Spleen (tissue), 13 donors: Measurements from ENCODE around the gene KY. TPM values are rescaled to one million over a fixed set of nuclear protein-coding genes. Genes with fewer than 3 reads are reported as not detected.

Source experiments
- DNase-seq: peaks from one replicate; pipeline ENCODE4 v3.0.0-alpha.2; 2020
- H3K27ac ChIP-seq, 8 donors: fragments of 200-600 bp; sonication (generic) in 7 of 8; 1 replicate in 4 of 8; 2 replicates in 4 of 8; pipeline versions ENCODE4 v1.5.0 to v1.8.0; 2016 to 2021; ENCODE audit warnings: inconsistent platforms in 4 of 8, mild to moderate bottlenecking in 4 of 8, moderate library complexity in 1 of 8
- H3K27me3 ChIP-seq, 7 donors: fragments of 200-600 bp; sonication (generic) in 6 of 7; replicated peaks in 1 of 7; 1 replicate in 4 of 7; 2 replicates in 3 of 7; pipeline versions ENCODE4 v1.5.0 to v1.8.0; 2016 to 2021; ENCODE audit warnings: inconsistent platforms in 3 of 7, mild to moderate bottlenecking in 1 of 7
- H3K36me3 ChIP-seq, 6 donors: fragments of 200-600 bp; sonication (generic) in 5 of 6; 1 replicate in 4 of 6; 2 replicates in 2 of 6; pipeline versions ENCODE4 v1.5.0 to v1.8.0; 2016 to 2021; ENCODE audit warnings: inconsistent platforms in 2 of 6
- H3K4me1 ChIP-seq, 6 donors: fragments of 200-600 bp; sonication (generic) in 5 of 6; 1 replicate in 3 of 6; 2 replicates in 3 of 6; pipeline versions ENCODE4 v1.5.0 to v1.8.0; 2016 to 2021; ENCODE audit warnings: inconsistent platforms in 3 of 6
- H3K4me3 ChIP-seq, 8 donors: fragments of 200-600 bp; sonication (generic) in 7 of 8; 1 replicate in 4 of 8; 2 replicates in 4 of 8; pipeline versions ENCODE4 v1.5.0 to v1.8.0; 2016 to 2021; ENCODE audit warnings: inconsistent platforms in 4 of 8, mild to moderate bottlenecking in 4 of 8, moderate library complexity in 2 of 8
- H3K9me3 ChIP-seq, 8 donors: fragments of 200-600 bp; sonication (generic) in 7 of 8; 1 replicate in 4 of 8; 2 replicates in 4 of 8; pipeline versions ENCODE4 v1.5.0 to v1.8.0; 2016 to 2021; ENCODE audit warnings: inconsistent platforms in 4 of 8
- POLR2A ChIP-seq, 3 donors: fragments of 450-650 bp; IDR thresholded peaks; one replicate each; pipeline ENCODE4 v1.5.1; 2017; ENCODE audit warnings: antibody characterized with exemption in 3 of 3, mild to moderate bottlenecking in 1 of 3
- POLR2AphosphoS5 ChIP-seq, 3 donors: sonication (generic); formaldehyde crosslinking; IDR thresholded peaks; one replicate each; pipeline ENCODE4 v1.5.1; 2017; ENCODE audit warnings: antibody characterized with exemption in 3 of 3
- WGBS, 5 donors: extraction: QIAGEN DNeasy Blood & Tissue Kit in 3 of 5; methylation state at CpG; one replicate each; pipeline versions ENCODE4 v1.1.5 to v1.1.7; 2013 to 2018; 5-methylcytosine and 5-hydroxymethylcytosine counted together
- intact Hi-C: fragments of 100-400 bp; cut with DNase I; formaldehyde crosslinking; loops from one replicate; pipeline ENCODE4 v1.15.0; 2023; ENCODE audit warnings: low total_unique reads
- long read RNA-seq, 2 donors: transcript quantifications; one replicate each; lab custom pipeline, GENCODE V29; 2026
- polyA plus RNA-seq, 3 donors: library from polyadenylated mRNA; stranded (reverse); fragments of 200-250 nt; gene quantifications; one replicate each; pipeline ENCODE4 v1.2.1, GENCODE V29; 2013
- total RNA-seq, 7 donors: library from RNA; depleted of rRNA in 3 of 7; stranded (reverse); fragments of >200 nt in 3 of 7; fragmentation: NEBNext Ultra II Directional in 4 of 7; extraction: Animal tissue kit (Norgen Biotek cat#: 25700) in 4 of 7; gene quantifications; one replicate each; pipeline versions ENCODE4 v1.1.0 to v1.2.1, GENCODE V29; 2016 to 2021
- TF ChIP-seq, protein P1 (sequence below), 11 experiments: fragments of 200-600 bp in 7 of 11; fragments of 450-650 bp in 4 of 11; sonication (generic) in 4 of 11; IDR thresholded peaks in 8 of 11; conservative IDR thresholded peaks in 3 of 11; 1 replicate in 7 of 11; 2 replicates in 4 of 11; pipeline versions ENCODE4 v1.4.0 to v1.8.0; 2016 to 2021; ENCODE audit warnings: antibody characterized with exemption in 11 of 11, inconsistent platforms in 4 of 11, mild to moderate bottlenecking in 1 of 11
- donor health status: healthy with polysubstance abuse.
- donor health status: DM: no; HTN: no; CAD: no; lungs with moderate emphysema.
- donor health status: DM: no; HTN: no; CAD: no.
- donor health status: Bipolar disorder and iron deficiency.
- donor health status: healthy.
- donor health status: DM: no; HTN: no; CAD: no.
- donor health status: DM: yes; HTN: yes; CAD: no.

The KY gene, protein sequence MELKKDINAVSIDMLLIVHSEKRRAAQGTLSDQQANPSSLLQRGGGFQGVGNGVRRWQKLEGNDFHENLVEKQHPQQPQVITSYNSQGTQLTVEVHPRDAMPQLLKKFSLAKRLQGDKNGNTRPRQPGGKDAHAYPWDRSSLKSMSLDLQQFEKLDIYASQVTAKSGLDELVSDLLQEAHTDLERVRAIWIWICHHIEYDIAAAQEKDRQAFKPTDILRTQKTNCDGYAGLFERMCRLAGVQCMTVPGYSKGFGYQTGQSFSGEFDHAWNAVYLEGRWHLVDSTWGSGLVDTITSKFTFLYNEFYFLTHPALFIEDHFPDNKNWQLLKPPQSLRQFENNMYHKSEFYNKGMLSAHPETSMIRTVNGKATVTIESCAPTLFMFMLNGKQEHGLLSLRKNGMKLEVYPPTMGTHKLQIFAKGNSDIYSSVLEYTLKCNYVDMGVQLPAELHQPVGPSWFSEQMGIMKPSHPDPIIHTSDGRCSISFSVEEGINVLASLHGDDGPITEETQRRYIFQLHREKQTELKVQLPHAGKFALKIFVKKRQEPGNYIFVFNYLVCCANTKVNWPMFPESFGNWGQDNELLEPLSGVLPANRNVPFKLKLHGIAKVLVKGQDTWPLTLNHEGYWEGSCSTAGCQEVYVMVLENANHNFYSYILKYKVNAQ
- total RNA-seq (under 1 TPM in 1 of 7 donors, not detected in 6; 0.17 TPM), polyA plus RNA-seq (not detected)
- long read RNA-seq, donor 1 = 0 reads
- long read RNA-seq, donor 2 = 0 reads

GRCh38 chr3:134650431-134651346 lies at the start of gene KY:
TSS of gene KY (minus strand) at chr3:134651022. CDS start at chr3:134650960, 62 bp downstream.
- TF ChIP-seq, protein P1, sequence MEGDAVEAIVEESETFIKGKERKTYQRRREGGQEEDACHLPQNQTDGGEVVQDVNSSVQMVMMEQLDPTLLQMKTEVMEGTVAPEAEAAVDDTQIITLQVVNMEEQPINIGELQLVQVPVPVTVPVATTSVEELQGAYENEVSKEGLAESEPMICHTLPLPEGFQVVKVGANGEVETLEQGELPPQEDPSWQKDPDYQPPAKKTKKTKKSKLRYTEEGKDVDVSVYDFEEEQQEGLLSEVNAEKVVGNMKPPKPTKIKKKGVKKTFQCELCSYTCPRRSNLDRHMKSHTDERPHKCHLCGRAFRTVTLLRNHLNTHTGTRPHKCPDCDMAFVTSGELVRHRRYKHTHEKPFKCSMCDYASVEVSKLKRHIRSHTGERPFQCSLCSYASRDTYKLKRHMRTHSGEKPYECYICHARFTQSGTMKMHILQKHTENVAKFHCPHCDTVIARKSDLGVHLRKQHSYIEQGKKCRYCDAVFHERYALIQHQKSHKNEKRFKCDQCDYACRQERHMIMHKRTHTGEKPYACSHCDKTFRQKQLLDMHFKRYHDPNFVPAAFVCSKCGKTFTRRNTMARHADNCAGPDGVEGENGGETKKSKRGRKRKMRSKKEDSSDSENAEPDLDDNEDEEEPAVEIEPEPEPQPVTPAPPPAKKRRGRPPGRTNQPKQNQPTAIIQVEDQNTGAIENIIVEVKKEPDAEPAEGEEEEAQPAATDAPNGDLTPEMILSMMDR (IDR thresholded peaks at IDR 0.05 in 8 of 11, conservative IDR thresholded peaks at IDR 0.05 in 3 of 11) = no peak
- peak in 1 of 3 donors; percentile 36 for TF ChIP-seq POLR2AphosphoS5 (IDR thresholded peaks at IDR 0.05)
- no peak for TF ChIP-seq POLR2A (IDR thresholded peaks at IDR 0.05)
- H3K4me3 ChIP-seq = peak within 1 kb of the TSS; percentile 22 to 63 (median 33)
- no peaks in the 10 kb centered on the region for H3K9me3 ChIP-seq
- H3K36me3 ChIP-seq = no peaks in the 10 kb centered on the region
- no peak for DNase-seq
- intact Hi-C loops = no loop called here
- 5 to 12% (median 7%) methylated on average over 35 to 77 of the region's 77 CpGs for WGBS, 5 donors
- no peak within 1 kb of the TSS for H3K27ac ChIP-seq
- H3K4me1 ChIP-seq = peaks cover 0 to 19% (median 13%) of the 10 kb centered on the region in 6 donors
- H3K27me3 ChIP-seq = peaks cover 0 to 48% (median 12%) of the 10 kb centered on the region in 7 donors

DNA sequence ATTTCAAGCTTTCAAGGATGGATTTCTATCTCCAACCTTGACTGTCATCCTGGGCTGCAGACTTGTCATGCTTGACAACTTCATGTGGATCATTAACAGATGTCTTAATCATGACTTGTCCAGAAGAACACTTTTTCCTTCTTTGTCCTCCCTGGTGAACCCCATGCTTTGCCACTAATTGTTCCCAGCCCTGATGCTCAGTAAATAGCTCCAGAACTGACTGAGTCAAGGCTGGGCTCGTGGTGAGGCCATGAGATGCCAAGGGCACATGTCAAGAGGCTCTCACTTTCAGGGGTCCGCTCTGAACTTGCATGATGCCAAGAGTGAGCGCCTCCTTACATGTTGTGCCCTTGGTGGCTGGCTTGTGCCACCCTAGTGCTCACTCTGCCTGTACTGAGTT lies 48.9 kb upstream of the KY start:
- 54 to 80% (median 74%) methylated on average over 3 of the region's 3 CpGs for WGBS, 5 donors
- Histone ChIP-seq H3K4me1 (no peaks in the 10 kb centered on the region), H3K36me3 (no peaks in the 10 kb centered on the region), H3K4me3 (no peak overlapping the region), H3K27ac (no peak overlapping the region), H3K27me3 (no peaks in the 10 kb centered on the region), H3K9me3 (no peaks in the 10 kb centered on the region)
- no peak for DNase-seq
- intact Hi-C loops = no loop called here
- TF ChIP-seq POLR2AphosphoS5 (IDR thresholded peaks at IDR 0.05) = no peak
- TF ChIP-seq, protein P1 (IDR thresholded peaks at IDR 0.05 in 8 of 11, conservative IDR thresholded peaks at IDR 0.05 in 3 of 11) = no peak
- TF ChIP-seq POLR2A (IDR thresholded peaks at IDR 0.05) = no peak

GRCh38 chr3:134699141-134699711 lies 48.4 kb upstream of the KY start:
- H3K4me3 ChIP-seq = no peak overlapping the region
- 84 to 91% (median 88%) methylated on average over 8 of the region's 8 CpGs for WGBS, 5 donors
- TF ChIP-seq, protein P1 (IDR thresholded peaks at IDR 0.05 in 8 of 11, conservative IDR thresholded peaks at IDR 0.05 in 3 of 11) = no peak
- TF ChIP-seq POLR2AphosphoS5 (IDR thresholded peaks at IDR 0.05) (no peak), POLR2A (IDR thresholded peaks at IDR 0.05) (no peak)
- H3K36me3 ChIP-seq = no peaks in the 10 kb centered on the region
- no peaks in the 10 kb centered on the region for H3K9me3 ChIP-seq
- H3K27me3 ChIP-seq = no peaks in the 10 kb centered on the region
- intact Hi-C loops = no loop called here
- no peak overlapping the region for H3K27ac ChIP-seq
- H3K4me1 ChIP-seq = no peaks in the 10 kb centered on the region
- no peak for DNase-seq
